ENCODE results near the gene ZDHHC11B. TPM values are rescaled to one million over a fixed set of nuclear protein-coding genes. Genes with fewer than 3 reads are reported as not detected.
"Not testable (repeated sequence)": the region's sequence is repeated elsewhere in the genome, so short reads cannot be mapped to it uniquely, and the experiment has no call there.

Gene ZDHHC11B
- total RNA-seq, 1 experiment from 2014 or later: 3.8 TPM

DNA sequence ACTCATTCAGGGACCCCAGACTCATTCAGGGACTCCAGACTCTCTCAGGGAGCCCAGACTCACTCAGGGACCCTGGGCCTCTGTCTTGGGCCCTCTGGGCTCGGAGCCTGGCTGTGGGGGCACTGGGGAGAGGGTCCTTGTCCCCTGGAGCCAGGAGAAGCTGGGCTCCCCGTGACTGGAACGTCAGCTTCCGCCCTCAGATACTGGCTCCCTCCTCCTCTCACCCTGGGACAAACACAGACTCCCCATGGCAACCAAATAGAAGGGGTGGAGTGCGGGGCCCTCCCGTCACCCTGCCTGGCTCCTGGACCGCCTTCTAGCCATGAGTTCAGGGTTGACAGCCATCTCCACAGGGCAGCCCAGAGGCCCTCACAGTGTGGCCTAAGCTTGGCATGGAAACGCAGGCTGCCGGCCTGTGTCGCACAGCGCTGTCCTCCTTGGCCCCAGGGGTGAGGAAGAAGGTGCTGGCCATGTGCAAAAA lies 27.6 kb downstream of the ZDHHC11B start:
- no peaks in the 10 kb centered on the region for H4K20me1 ChIP-seq (ENCODE audit: insufficient read depth)
- CTCF ChIA-PET: no interaction called here
- H3K9ac ChIP-seq (ENCODE audit: low read length): no peak overlapping the region
- POLR2A ChIA-PET: no interaction called here
- H3K4me2 ChIP-seq (ENCODE audit: low read length): no peak overlapping the region
- no peaks in the 10 kb centered on the region for H3K36me3 ChIP-seq (ENCODE audit: control insufficient read depth in 1 of 2, insufficient read depth in 2 of 2, low read length in 2 of 2)
- DNase-seq (ENCODE audit: low read depth, low spot score) (no peak), ATAC-seq (no peak)
- TF ChIP-seq SIN3A (IDR thresholded peaks at IDR 0.05; ENCODE audit: low read depth): no peak
- no peak for TF ChIP-seq EZH2 (IDR thresholded peaks at IDR 0.05)
- no peak for TF ChIP-seq FOSL1 (IDR thresholded peaks at IDR 0.05; ENCODE audit: low read depth)
- TF ChIP-seq TCF7L2 (IDR thresholded peaks at IDR 0.05; ENCODE audit: borderline replicate concordance, extremely low read depth, insufficient read depth, insufficient read length): no peak
- no peak overlapping the region for H3K4me3 ChIP-seq (replicated peaks in 1 of 2; ENCODE audit: low read depth in 1 of 2, low read length in 2 of 2)
- no peaks in the 10 kb centered on the region for H3K9me2 ChIP-seq (ENCODE audit: insufficient read depth)
- H3K9me3 ChIP-seq (ENCODE audit: control insufficient read depth in 1 of 2, insufficient read depth in 1 of 2, low read depth in 1 of 2, low read length in 2 of 2): no peaks in the 10 kb centered on the region
- no peaks in the 10 kb centered on the region for H3K4me1 ChIP-seq (ENCODE audit: control insufficient read depth in 1 of 2, insufficient read depth in 2 of 2, low read length in 2 of 2)
- RAD21 ChIA-PET (ENCODE audit: low non-redundant PET in 1 of 2, low total read pairs in 2 of 2, uncharacterized antibody in 2 of 2, unreplicated experiment in 2 of 2): no interaction called here
- H2AFZ ChIP-seq (ENCODE audit: low read depth, low read length, poor library complexity, severe bottlenecking): no peak overlapping the region
- no peak overlapping the region for H3K27ac ChIP-seq (ENCODE audit: low read depth, low read length)
- H3K27me3 ChIP-seq (ENCODE audit: insufficient read depth, low read length): no peaks in the 10 kb centered on the region
- H3K79me2 ChIP-seq (ENCODE audit: insufficient read depth, low read length): no peaks in the 10 kb centered on the region
- intact Hi-C loops (cut with micrococcal nuclease): no loop called here
- no TSS peak for BruUV-seq (replicated peaks)

- ATAC-seq (no peak), DNase-seq (ENCODE audit: low read depth, low spot score) (no peak)
- no peak overlapping the region for H3K9ac ChIP-seq (ENCODE audit: low read length)
- POLR2A ChIA-PET: no interaction called here
- BruUV-seq (replicated peaks): no TSS peak
- no peak overlapping the region for H3K27ac ChIP-seq (ENCODE audit: low read depth, low read length)
- no peak overlapping the region for H3K4me2 ChIP-seq (ENCODE audit: low read length)
- H4K20me1 ChIP-seq (ENCODE audit: insufficient read depth): no peaks in the 10 kb centered on the region
- CTCF ChIA-PET: no interaction called here
- H3K79me2 ChIP-seq (ENCODE audit: insufficient read depth, low read length): no peaks in the 10 kb centered on the region
- TF ChIP-seq EZH2 (IDR thresholded peaks at IDR 0.05): no peak
- TF ChIP-seq SRF (IDR thresholded peaks at IDR 0.05; ENCODE audit: low read depth): no peak
- TF ChIP-seq POLR2A (IDR thresholded peaks at IDR 0.05; ENCODE audit: borderline replicate concordance, extremely low read depth, insufficient read depth, insufficient read length): no peak
- TF ChIP-seq JUND (IDR thresholded peaks at IDR 0.05): no peak
- TF ChIP-seq EGR1 (IDR thresholded peaks at IDR 0.05; ENCODE audit: low read depth): no peak
- no peak for TF ChIP-seq POLR2AphosphoS5 (IDR thresholded peaks at IDR 0.05; ENCODE audit: low read depth, low read length)
- no peak for TF ChIP-seq SP1 (IDR thresholded peaks at IDR 0.05; ENCODE audit: low read depth)
- TF ChIP-seq CEBPB (IDR thresholded peaks at IDR 0.05; ENCODE audit: low read depth): no peak
- TF ChIP-seq REST (IDR thresholded peaks at IDR 0.05; ENCODE audit: low read depth): no peak
- TF ChIP-seq EZH2phosphoT487 (IDR thresholded peaks at IDR 0.05; ENCODE audit: borderline replicate concordance): no peak
- intact Hi-C loops (cut with micrococcal nuclease): no loop called here
- no peak overlapping the region for H2AFZ ChIP-seq (ENCODE audit: low read depth, low read length, poor library complexity, severe bottlenecking)
- H3K9me3 ChIP-seq (ENCODE audit: control insufficient read depth in 1 of 2, insufficient read depth in 1 of 2, low read depth in 1 of 2, low read length in 2 of 2): no peaks in the 10 kb centered on the region
- no peaks in the 10 kb centered on the region for H3K36me3 ChIP-seq (ENCODE audit: control insufficient read depth in 1 of 2, insufficient read depth in 2 of 2, low read length in 2 of 2)
- no peaks in the 10 kb centered on the region for H3K27me3 ChIP-seq (ENCODE audit: insufficient read depth, low read length)
- H3K9me2 ChIP-seq (ENCODE audit: insufficient read depth): no peaks in the 10 kb centered on the region
- H3K4me1 ChIP-seq (ENCODE audit: control insufficient read depth in 1 of 2, insufficient read depth in 2 of 2, low read length in 2 of 2): no peaks in the 10 kb centered on the region
- H3K4me3 ChIP-seq (replicated peaks in 1 of 2; ENCODE audit: low read depth in 1 of 2, low read length in 2 of 2): no peak overlapping the region
- RAD21 ChIA-PET (ENCODE audit: low non-redundant PET in 1 of 2, low total read pairs in 2 of 2, uncharacterized antibody in 2 of 2, unreplicated experiment in 2 of 2): no interaction called here
Measured at GRCh38 chr5:756171-756570, 28.4 kb downstream of the ZDHHC11B start.

DNA sequence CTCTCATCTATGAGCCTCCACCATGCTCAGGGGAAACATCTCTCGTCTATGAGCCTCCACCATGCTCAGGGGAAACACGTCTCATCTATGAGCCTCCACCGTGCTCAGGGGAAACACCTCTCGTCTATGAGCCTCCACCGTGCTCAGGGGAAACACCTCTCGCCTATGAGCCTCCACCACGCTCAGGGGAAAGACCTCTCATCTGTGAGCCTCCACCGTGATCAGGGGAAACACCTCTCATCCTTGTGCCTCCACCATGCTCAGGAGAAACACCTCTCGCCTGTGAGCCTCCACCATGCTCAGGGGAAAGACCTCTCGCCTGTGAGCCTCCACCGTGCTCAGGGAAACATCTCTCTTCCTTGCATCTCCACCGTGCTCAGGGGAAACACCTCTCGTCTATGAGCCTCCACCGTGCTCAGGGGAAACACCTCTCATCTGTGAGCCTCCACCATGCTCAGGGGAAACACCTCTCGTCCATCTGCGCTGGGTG lies 30.3 kb downstream of the ZDHHC11B start:
- H3K27me3 ChIP-seq (ENCODE audit: insufficient read depth, low read length); H3K4me1 ChIP-seq (ENCODE audit: control insufficient read depth in 1 of 2, insufficient read depth in 2 of 2, low read length in 2 of 2); H4K20me1 ChIP-seq (ENCODE audit: insufficient read depth); H3K4me3 ChIP-seq (replicated peaks in 1 of 2; ENCODE audit: low read depth in 1 of 2, low read length in 2 of 2); BruUV-seq (replicated peaks); RAD21 ChIA-PET (ENCODE audit: low non-redundant PET in 1 of 2, low total read pairs in 2 of 2, uncharacterized antibody in 2 of 2, unreplicated experiment in 2 of 2); H3K36me3 ChIP-seq (ENCODE audit: control insufficient read depth in 1 of 2, insufficient read depth in 2 of 2, low read length in 2 of 2); H3K9ac ChIP-seq (ENCODE audit: low read length); H3K9me2 ChIP-seq (ENCODE audit: insufficient read depth); CTCF ChIA-PET; intact Hi-C loops (cut with micrococcal nuclease); DNase-seq (ENCODE audit: low read depth, low spot score); H3K9me3 ChIP-seq (ENCODE audit: control insufficient read depth in 1 of 2, insufficient read depth in 1 of 2, low read depth in 1 of 2, low read length in 2 of 2); H2AFZ ChIP-seq (ENCODE audit: low read depth, low read length, poor library complexity, severe bottlenecking); POLR2A ChIA-PET; H3K4me2 ChIP-seq (ENCODE audit: low read length); H3K79me2 ChIP-seq (ENCODE audit: insufficient read depth, low read length); ATAC-seq; H3K27ac ChIP-seq (ENCODE audit: low read depth, low read length): not testable (repeated sequence)

All from HCT116 (cell line).